ENCODE data around the gene WEE2.

DNA sequence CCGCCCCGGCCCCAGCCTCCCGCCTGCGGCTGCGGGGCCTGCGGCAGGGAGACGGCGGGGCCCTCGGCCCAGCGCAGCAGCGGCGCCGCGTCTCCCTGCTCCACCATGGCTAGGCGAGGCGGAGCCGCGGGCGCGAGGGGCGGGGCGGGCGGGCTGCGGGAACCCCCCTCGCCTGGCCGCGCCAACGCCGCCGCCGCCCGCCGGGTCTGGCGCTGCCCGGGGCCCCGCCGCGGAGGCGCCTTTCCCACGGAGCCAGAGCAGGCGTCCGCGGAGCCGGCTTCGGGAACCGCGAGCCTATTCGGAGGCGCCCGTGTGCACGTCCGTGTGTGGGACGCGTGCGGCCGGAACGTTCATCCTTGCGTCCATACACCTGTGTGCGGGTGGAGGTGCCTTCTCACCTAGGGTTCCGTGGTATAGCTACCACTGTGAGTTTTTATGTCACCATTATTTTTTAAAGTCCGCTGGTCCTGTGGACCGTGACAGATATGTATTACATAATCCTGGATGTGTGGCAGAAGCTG, 6.0 kb upstream of the WEE2 start, which contains the start of gene DENND11:
- TF ChIP-seq TAF1 (IDR thresholded peaks at IDR 0.05; ENCODE audit: low read depth) (no peak), RAD21 (conservative IDR thresholded peaks at IDR 0.05) (no peak), CTCF (IDR thresholded peaks at IDR 0.05; ENCODE audit: poor library complexity, severe bottlenecking) (no peak), EP300 (conservative IDR thresholded peaks at IDR 0.05; ENCODE audit: poor library complexity, severe bottlenecking) (no peak)
